GM23338 (cell line): Measurements from ENCODE around the gene ALDH1L2.

Source experiments
- ETS1 ChIP-seq: IDR thresholded peaks from 2 replicates; pipeline ENCODE4 v1.6.1; 2016; ENCODE audit warnings: antibody characterized with exemption
- EZH2 ChIP-seq: fragments of 200-600 bp; sonication (generic); IDR thresholded peaks from one replicate; pipeline ENCODE4 v1.8.0; 2017; ENCODE audit warnings: antibody characterized with exemption, mild to moderate bottlenecking, low read depth; ENCODE audit not compliant: unreplicated experiment
- JUNB ChIP-seq: IDR thresholded peaks from one replicate; pipeline ENCODE4 v1.6.1; 2016; ENCODE audit warnings: antibody characterized with exemption; ENCODE audit not compliant: unreplicated experiment
- POLR2AphosphoS5 ChIP-seq: IDR thresholded peaks from 2 replicates; pipeline ENCODE4 v1.6.1; 2016; ENCODE audit warnings: antibody characterized with exemption, low read depth
- ZNF462 ChIP-seq: fragments of 250-450 bp; sonication (Bioruptor Pico); IDR thresholded peaks from 2 replicates; pipeline ENCODE4 v1.5.0; 2020; ENCODE audit warnings: mild to moderate bottlenecking, moderate library complexity
- TF ChIP-seq, protein P1 (sequence below), 2 experiments: fragments of 200-600 bp in 1 of 2; sonication (generic) in 1 of 2; conservative IDR thresholded peaks; 2 replicates each; pipeline versions ENCODE4 v1.5.1 to v1.6.1; 2016 to 2017; ENCODE audit warnings: antibody characterized with exemption in 2 of 2, low read depth in 2 of 2, mild to moderate bottlenecking in 2 of 2, moderate library complexity in 1 of 2
- TF ChIP-seq, protein P2 (sequence below): IDR thresholded peaks from one replicate; pipeline ENCODE4 v1.6.1; 2018; ENCODE audit warnings: antibody characterized with exemption; ENCODE audit not compliant: unreplicated experiment

GRCh38 chr12:105030820-105031807 lies 53.1 kb downstream of the ALDH1L2 start:
- TF ChIP-seq, protein P1, sequence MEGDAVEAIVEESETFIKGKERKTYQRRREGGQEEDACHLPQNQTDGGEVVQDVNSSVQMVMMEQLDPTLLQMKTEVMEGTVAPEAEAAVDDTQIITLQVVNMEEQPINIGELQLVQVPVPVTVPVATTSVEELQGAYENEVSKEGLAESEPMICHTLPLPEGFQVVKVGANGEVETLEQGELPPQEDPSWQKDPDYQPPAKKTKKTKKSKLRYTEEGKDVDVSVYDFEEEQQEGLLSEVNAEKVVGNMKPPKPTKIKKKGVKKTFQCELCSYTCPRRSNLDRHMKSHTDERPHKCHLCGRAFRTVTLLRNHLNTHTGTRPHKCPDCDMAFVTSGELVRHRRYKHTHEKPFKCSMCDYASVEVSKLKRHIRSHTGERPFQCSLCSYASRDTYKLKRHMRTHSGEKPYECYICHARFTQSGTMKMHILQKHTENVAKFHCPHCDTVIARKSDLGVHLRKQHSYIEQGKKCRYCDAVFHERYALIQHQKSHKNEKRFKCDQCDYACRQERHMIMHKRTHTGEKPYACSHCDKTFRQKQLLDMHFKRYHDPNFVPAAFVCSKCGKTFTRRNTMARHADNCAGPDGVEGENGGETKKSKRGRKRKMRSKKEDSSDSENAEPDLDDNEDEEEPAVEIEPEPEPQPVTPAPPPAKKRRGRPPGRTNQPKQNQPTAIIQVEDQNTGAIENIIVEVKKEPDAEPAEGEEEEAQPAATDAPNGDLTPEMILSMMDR (conservative IDR thresholded peaks at IDR 0.05; ENCODE audit: low read depth in 2 of 2) = no peak
- no peak for TF ChIP-seq EZH2
- TF ChIP-seq POLR2AphosphoS5 = no peak
- TF ChIP-seq, protein P2, sequence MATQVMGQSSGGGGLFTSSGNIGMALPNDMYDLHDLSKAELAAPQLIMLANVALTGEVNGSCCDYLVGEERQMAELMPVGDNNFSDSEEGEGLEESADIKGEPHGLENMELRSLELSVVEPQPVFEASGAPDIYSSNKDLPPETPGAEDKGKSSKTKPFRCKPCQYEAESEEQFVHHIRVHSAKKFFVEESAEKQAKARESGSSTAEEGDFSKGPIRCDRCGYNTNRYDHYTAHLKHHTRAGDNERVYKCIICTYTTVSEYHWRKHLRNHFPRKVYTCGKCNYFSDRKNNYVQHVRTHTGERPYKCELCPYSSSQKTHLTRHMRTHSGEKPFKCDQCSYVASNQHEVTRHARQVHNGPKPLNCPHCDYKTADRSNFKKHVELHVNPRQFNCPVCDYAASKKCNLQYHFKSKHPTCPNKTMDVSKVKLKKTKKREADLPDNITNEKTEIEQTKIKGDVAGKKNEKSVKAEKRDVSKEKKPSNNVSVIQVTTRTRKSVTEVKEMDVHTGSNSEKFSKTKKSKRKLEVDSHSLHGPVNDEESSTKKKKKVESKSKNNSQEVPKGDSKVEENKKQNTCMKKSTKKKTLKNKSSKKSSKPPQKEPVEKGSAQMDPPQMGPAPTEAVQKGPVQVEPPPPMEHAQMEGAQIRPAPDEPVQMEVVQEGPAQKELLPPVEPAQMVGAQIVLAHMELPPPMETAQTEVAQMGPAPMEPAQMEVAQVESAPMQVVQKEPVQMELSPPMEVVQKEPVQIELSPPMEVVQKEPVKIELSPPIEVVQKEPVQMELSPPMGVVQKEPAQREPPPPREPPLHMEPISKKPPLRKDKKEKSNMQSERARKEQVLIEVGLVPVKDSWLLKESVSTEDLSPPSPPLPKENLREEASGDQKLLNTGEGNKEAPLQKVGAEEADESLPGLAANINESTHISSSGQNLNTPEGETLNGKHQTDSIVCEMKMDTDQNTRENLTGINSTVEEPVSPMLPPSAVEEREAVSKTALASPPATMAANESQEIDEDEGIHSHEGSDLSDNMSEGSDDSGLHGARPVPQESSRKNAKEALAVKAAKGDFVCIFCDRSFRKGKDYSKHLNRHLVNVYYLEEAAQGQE = no peak
- TF ChIP-seq JUNB = no peak
- no peak for TF ChIP-seq ETS1
- no peak for TF ChIP-seq ZNF462 (CRISPR knock-in tag)
